B cell (primary cell): Measurements from ENCODE around the gene NDUFB10. TPM values are rescaled to one million over a fixed set of nuclear protein-coding genes. Genes with fewer than 3 reads are reported as not detected.

Source experiments
- ATAC-seq: fragments of 200-7000 bp; cut with Tn5 transposase; one replicate; pipeline ENCODE4 v1.10.0; 2021; ENCODE audit warnings: low read depth, mild to moderate bottlenecking, moderate number of reproducible peaks, moderate library complexity
- CTCF ChIA-PET: fragments of 350-600 bp; sonication (Branson Sonifier 250); formaldehyde crosslinking; loops from one replicate; lab custom pipeline; 2021; ENCODE audit warnings: antibody characterized with exemption, inconsistent platforms; lab: Charles Lee
- POLR2A ChIA-PET: fragments of 350-600 bp; sonication (Branson Sonifier 250); formaldehyde crosslinking; loops from one replicate; lab custom pipeline; 2021; ENCODE audit warnings: antibody characterized with exemption; lab: Charles Lee
- DNase-seq: peaks from one replicate; pipeline ENCODE4 v3.0.0; 2013
- H2AFZ ChIP-seq: 2 replicates; pipeline ENCODE4 v1.6.1; 2012; ENCODE audit warnings: mild to moderate bottlenecking, low read depth, low read length; ENCODE audit not compliant: insufficient read depth, poor library complexity, severe bottlenecking
- H3K27ac ChIP-seq, 2 donors: 1 replicate in 1 of 2; 2 replicates in 1 of 2; pipeline ENCODE4 v1.5.1; 2012 to 2013; ENCODE audit warnings: low read length in 2 of 2, mild to moderate bottlenecking in 2 of 2, moderate library complexity in 1 of 2
- H3K27me3 ChIP-seq, 4 experiments: fragments of 200-600 bp in 1 of 4; sonication (generic) in 1 of 4; replicated peaks in 1 of 4; 1 replicate in 2 of 4; 2 replicates in 2 of 4; pipeline versions ENCODE4 v1.6.1 to v1.7.0; 2013 to 2016; ENCODE audit warnings: low read length in 3 of 4, mild to moderate bottlenecking in 2 of 4, mixed read lengths in 1 of 4, moderate library complexity in 1 of 4; ENCODE audit not compliant: insufficient read depth in 4 of 4, control insufficient read depth in 3 of 4; ENCODE audit errors: control extremely low read depth in 1 of 4
- H3K36me3 ChIP-seq, 2 experiments: replicated peaks in 1 of 2; 1 replicate in 1 of 2; 2 replicates in 1 of 2; pipeline versions ENCODE4 v1.6.1 to v1.7.1; 2013; ENCODE audit warnings: low read length in 1 of 2; ENCODE audit not compliant: insufficient read depth in 2 of 2, control insufficient read depth in 1 of 2; ENCODE audit errors: control extremely low read depth in 1 of 2, extremely low read depth in 1 of 2
- H3K4me1 ChIP-seq, 2 donors: fragments of 200-600 bp in 1 of 2; sonication (generic) in 1 of 2; 1 replicate in 1 of 2; 2 replicates in 1 of 2; pipeline versions ENCODE4 v1.5.1 to v1.6.1; 2013 to 2017; ENCODE audit warnings: low read length in 2 of 2; ENCODE audit not compliant: control insufficient read depth in 2 of 2, insufficient read depth in 2 of 2
- H3K4me2 ChIP-seq: replicated peaks from 2 replicates; pipeline ENCODE3; 2012; ENCODE audit warnings: mild to moderate bottlenecking, low read depth, low read length; ENCODE audit not compliant: poor library complexity, severe bottlenecking
- H3K4me3 ChIP-seq, 5 experiments: fragments of 200-600 bp in 1 of 5; sonication (generic) in 1 of 5; 1 replicate in 3 of 5; 2 replicates in 2 of 5; pipeline versions ENCODE4 v1.5.1 to v1.7.0; 2011 to 2016; ENCODE audit warnings: low read length in 4 of 5, mild to moderate bottlenecking in 4 of 5, low read depth in 2 of 5, control low read depth in 1 of 5, moderate library complexity in 1 of 5; ENCODE audit not compliant: insufficient read depth in 1 of 5; ENCODE audit errors: control extremely low read depth in 1 of 5, extremely low read depth in 1 of 5
- H3K79me2 ChIP-seq: fragments of 200-600 bp; sonication (generic); one replicate; pipeline ENCODE4 v1.6.0; 2016; ENCODE audit warnings: low read length; ENCODE audit not compliant: control insufficient read depth, insufficient read depth
- H3K9ac ChIP-seq: fragments of 200-600 bp; sonication (generic); 2 replicates; pipeline ENCODE4 v1.6.1; 2017; ENCODE audit warnings: mild to moderate bottlenecking, low read length, moderate library complexity
- H3K9me3 ChIP-seq, 3 donors: one replicate each; pipeline versions ENCODE4 v1.6.1 to v1.7.1; 2013; ENCODE audit warnings: low read length in 2 of 3; ENCODE audit not compliant: control insufficient read depth in 2 of 3, insufficient read depth in 1 of 3; ENCODE audit errors: control extremely low read depth in 1 of 3
- H4K20me1 ChIP-seq: 2 replicates; pipeline ENCODE4 v1.6.0; 2012; ENCODE audit warnings: mild to moderate bottlenecking, low read length; ENCODE audit not compliant: insufficient read depth, control insufficient read depth, poor library complexity, severe bottlenecking
- H3K27ac Mint-ChIP-seq: one replicate; pipeline ENCODE4 v1.8.0; 2021; ENCODE audit warnings: mixed read lengths
- H3K27me3 Mint-ChIP-seq: one replicate; pipeline ENCODE4 v1.8.0; 2021; ENCODE audit warnings: mixed read lengths
- H3K4me1 Mint-ChIP-seq: one replicate; pipeline ENCODE4 v1.8.0; 2021; ENCODE audit warnings: mixed read lengths
- H3K4me3 Mint-ChIP-seq: one replicate; pipeline ENCODE4 v1.8.0; 2021; ENCODE audit warnings: mixed read lengths
- H3K9me3 Mint-ChIP-seq: one replicate; pipeline ENCODE4 v1.8.0; 2022; ENCODE audit warnings: mixed read lengths; ENCODE audit not compliant: insufficient read depth
- CTCF ChIP-seq: fragments of 200-600 bp; IDR thresholded peaks from one replicate; pipeline ENCODE4 v1.8.0; 2022; ENCODE audit warnings: antibody characterized with exemption, mild to moderate bottlenecking
- EZH2 ChIP-seq: IDR thresholded peaks from 2 replicates; pipeline ENCODE4 v1.6.1; 2012; ENCODE audit warnings: borderline replicate concordance, low read depth, mild to moderate bottlenecking, moderate library complexity, low read length; ENCODE audit not compliant: insufficient read depth, poor library complexity, severe bottlenecking
- WGBS: methylation state at CpG from one replicate; pipeline ENCODE4 v1.1.5; 2013; ENCODE audit warnings: missing lambda C conversion rate; ENCODE audit not compliant: insufficient coverage; 5-methylcytosine and 5-hydroxymethylcytosine counted together
- intact Hi-C: fragments of 100-400 bp; cut with micrococcal nuclease; formaldehyde crosslinking; loops from one replicate; pipeline ENCODE4 v1.10.0; 2022
- polyA plus RNA-seq: library from polyadenylated mRNA; depleted of rRNA; stranded (reverse); fragments of >200 nt; gene quantifications from 2 replicates; pipeline ENCODE4 v1.2.3, GENCODE V29; 2012
- total RNA-seq, 2 donors: library from RNA; stranded (reverse); fragments of 120-200 nt in 1 of 2; gene quantifications; 1 replicate in 1 of 2; 2 replicates in 1 of 2; pipeline versions ENCODE4 v1.2.3 to v1.2.4, GENCODE V29; 2013 to 2022

The NDUFB10 gene
- total and polyA plus RNA-seq, 2 donors (not counting 1 experiment from before 2014, with no cell fraction given), result 70.4 to 92.6 TPM

GRCh38 chr16:1909561-1910231 is 49.6 kb upstream of the NDUFB10 start:
- POLR2A ChIA-PET, result no interaction called here
- no peak for DNase-seq
- Histone ChIP-seq H3K79me2 (no peaks in the 10 kb centered on the region), H3K9me3 (peaks cover 0 to 3% (median 0%) of the 10 kb centered on the region in 3 donors), H3K27me3 (peaks cover 0 to 20% (median 1%) of the 10 kb centered on the region in 4 experiments), H2AFZ (no peak overlapping the region), H4K20me1 (no peaks in the 10 kb centered on the region), H3K9ac (no peak overlapping the region), H3K4me2 (no peak overlapping the region), H3K27ac (no peak overlapping the region), H3K36me3 (no peaks in the 10 kb centered on the region), H3K4me1 (no peaks in the 10 kb centered on the region), H3K4me3 (no peak overlapping the region)
- H3K4me1 Mint-ChIP-seq, result no peaks in the 10 kb centered on the region
- H3K27me3 Mint-ChIP-seq, result peaks cover 11% of the 10 kb centered on the region
- no peak overlapping the region for H3K27ac Mint-ChIP-seq
- no peak for ATAC-seq
- intact Hi-C loops, result no loop called here
- WGBS, result 83% methylated on average over 16 of the region's 18 CpGs
- no peak overlapping the region for H3K4me3 Mint-ChIP-seq
- no peak for TF ChIP-seq EZH2
- no peak for TF ChIP-seq CTCF
- CTCF ChIA-PET, result no interaction called here
- no peaks in the 10 kb centered on the region for H3K9me3 Mint-ChIP-seq

DNA sequence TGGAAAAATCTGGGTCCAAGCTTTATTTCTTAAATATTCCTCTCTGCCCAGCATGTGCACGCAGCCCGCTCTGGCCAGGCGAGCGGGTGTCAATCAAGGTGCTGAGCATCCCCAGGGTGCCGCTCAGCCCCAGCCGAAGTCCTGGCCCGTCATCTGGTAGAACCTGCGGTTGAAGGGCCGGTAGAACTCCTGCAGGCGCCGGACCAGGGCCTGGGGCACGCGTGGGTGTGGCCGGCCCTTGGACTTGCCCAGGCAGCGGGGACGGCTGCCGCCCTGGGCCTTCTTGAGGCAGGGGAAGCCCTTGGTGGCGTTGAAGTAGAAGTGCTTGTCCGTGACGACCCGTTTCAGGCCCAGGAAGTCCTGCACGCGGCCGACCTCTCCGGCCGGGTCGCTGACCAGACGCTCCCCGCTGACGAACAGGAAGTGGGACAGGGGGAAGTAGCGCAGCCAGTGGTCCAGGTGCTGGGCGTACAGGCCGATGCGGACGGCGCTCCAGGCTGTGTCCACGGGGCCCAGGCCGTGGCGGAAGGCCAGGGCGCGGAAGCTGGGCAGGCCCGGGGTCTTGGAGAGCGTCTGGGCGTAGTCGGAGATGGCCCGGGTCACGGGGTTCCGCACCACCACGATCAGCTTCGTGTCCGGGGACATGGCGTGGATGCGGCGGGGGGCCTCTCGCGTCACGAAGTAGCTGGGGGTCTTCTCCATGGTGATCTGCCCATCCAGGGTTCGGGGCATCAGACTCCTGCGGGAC is 47.7 kb upstream of the NDUFB10 start:
- intact Hi-C loops, result no loop called here
- Histone ChIP-seq H3K9ac (no peak overlapping the region), H3K4me2 (no peak overlapping the region), H3K27me3 (peaks cover 0 to 24% (median 1%) of the 10 kb centered on the region in 4 experiments), H3K27ac (no peak overlapping the region), H3K9me3 (peaks cover 0 to 3% (median 0%) of the 10 kb centered on the region in 3 donors), H4K20me1 (no peaks in the 10 kb centered on the region), H2AFZ (no peak overlapping the region), H3K4me1 (no peaks in the 10 kb centered on the region), H3K79me2 (no peaks in the 10 kb centered on the region), H3K4me3 (no peak overlapping the region), H3K36me3 (no peaks in the 10 kb centered on the region)
- peaks cover 20% of the 10 kb centered on the region for H3K27me3 Mint-ChIP-seq
- TF ChIP-seq EZH2 (no peak), CTCF (no peak)
- no peak overlapping the region for H3K27ac Mint-ChIP-seq
- no peaks in the 10 kb centered on the region for H3K9me3 Mint-ChIP-seq
- H3K4me1 Mint-ChIP-seq, result no peaks in the 10 kb centered on the region
- ChIA-PET CTCF (interaction anchor here (0.7 kb wide), 1 partner anchor 63 kb away, joined by 3 read pairs; no protein-coding TSS in a partner anchor), POLR2A (no interaction called here)
- DNase-seq (no peak), ATAC-seq (no peak)
- WGBS, result 89% methylated on average over 59 of the region's 59 CpGs
- no peak overlapping the region for H3K4me3 Mint-ChIP-seq
